ENCODE measurements around the gene ARL8B. TPM values are rescaled to one million over a fixed set of nuclear protein-coding genes. Genes with fewer than 3 reads are reported as not detected.

The ARL8B gene
- total RNA-seq, 2 experiments from 2014 or later = 33.9 to 38.9 TPM

DNA sequence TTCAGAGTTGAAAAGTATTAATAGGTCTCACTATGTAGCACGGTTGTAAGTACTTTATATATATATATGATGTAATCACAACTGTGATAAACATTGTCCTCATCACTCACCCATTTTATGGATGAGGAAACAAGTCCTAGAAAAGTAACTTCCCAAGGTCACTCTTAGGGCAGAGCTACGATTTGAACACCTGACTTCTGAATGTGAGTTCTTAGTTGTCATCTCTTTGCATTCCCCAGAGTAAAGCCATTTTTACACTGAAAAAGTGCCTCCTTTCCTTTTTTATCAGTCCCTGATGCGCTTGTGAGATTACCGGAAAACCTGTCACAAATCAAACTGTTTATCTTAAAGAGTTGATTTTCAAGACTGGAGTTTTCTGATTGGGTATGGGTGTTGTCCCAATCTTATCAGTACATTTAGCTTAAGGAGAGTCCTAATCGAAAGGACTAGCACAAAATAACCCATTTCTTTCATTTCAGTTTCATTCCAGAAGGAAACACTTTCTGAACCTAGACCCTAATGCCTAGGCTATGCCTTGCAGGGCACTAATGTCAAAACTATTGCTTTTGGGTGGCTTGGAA, 63.1 kb downstream of the ARL8B start:
- H3K4me3 Mint-ChIP-seq = no peak overlapping the region
- CTCF ChIA-PET = interaction anchor here (1.5 to 3.5 kb wide), 3 partner anchors 49 to 474 kb away, joined by 6 to 13 read pairs (median 6); no protein-coding TSS in a partner anchor
- intact Hi-C loops (cut with micrococcal nuclease) = no loop called here

DNA sequence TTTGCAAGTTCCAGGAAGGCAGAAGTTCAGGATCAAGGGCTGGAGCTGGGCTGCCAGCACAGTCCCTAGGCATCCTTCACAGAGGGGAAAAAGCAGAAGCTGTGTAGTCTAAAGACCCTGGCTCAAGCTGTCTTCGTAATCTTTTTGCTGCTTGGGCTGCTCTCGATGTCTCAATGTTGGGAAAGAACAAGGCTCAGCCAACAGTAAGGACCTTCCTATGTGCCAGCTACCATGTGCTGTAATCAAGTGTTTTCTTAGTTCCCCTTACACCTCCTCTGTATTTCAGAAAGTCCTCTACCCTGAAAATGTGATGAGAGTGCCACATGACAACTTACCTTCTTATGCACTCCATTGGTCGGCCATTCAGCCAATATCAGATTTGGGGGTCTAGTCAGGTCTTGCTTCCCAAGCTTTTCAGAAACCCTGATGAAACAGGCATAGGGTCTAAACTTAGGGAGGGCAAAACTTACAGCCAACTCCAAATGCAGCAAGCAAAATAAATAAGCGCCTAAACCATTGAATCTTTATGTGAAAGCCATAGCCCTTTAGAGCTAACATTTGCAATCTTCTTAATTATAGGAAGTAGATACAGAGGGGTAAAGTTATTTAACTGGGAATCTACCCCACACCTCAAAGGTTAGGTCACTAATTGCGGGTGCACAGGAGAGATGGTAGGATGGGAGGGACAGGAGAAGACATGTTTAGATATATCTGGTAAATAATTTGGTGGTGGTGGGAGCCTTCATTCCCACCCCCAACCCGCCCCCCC, 64.2 kb downstream of the ARL8B start:
- ATAC-seq (no peak), DNase-seq (no peak)
- no peaks in the 10 kb centered on the region for H3K27me3 Mint-ChIP-seq
- no peaks in the 10 kb centered on the region for H3K9me3 Mint-ChIP-seq
- ChIA-PET CTCF (interaction anchor here (1.0 to 3.5 kb wide), 6 partner anchors 25 to 475 kb away, joined by 3 to 13 read pairs (median 6); partner anchors contain the start of gene ARL8B), POLR2A (interaction anchor here (0.7 to 4.4 kb wide), 7 partner anchors 11 to 693 kb away, joined by 3 to 79 read pairs (median 4); partner anchors contain the start of gene ITPR1)
- peaks cover 30% of the 10 kb centered on the region for H3K36me3 Mint-ChIP-seq (ENCODE audit: low read depth)
- peak overlapping the region; percentile 29 for H3K27ac Mint-ChIP-seq
- H3K4me3 Mint-ChIP-seq = peak overlapping the region; percentile 100
- H3K4me1 Mint-ChIP-seq (ENCODE audit: low read depth) = peaks cover 15% of the 10 kb centered on the region
- TF ChIP-seq, protein P1, sequence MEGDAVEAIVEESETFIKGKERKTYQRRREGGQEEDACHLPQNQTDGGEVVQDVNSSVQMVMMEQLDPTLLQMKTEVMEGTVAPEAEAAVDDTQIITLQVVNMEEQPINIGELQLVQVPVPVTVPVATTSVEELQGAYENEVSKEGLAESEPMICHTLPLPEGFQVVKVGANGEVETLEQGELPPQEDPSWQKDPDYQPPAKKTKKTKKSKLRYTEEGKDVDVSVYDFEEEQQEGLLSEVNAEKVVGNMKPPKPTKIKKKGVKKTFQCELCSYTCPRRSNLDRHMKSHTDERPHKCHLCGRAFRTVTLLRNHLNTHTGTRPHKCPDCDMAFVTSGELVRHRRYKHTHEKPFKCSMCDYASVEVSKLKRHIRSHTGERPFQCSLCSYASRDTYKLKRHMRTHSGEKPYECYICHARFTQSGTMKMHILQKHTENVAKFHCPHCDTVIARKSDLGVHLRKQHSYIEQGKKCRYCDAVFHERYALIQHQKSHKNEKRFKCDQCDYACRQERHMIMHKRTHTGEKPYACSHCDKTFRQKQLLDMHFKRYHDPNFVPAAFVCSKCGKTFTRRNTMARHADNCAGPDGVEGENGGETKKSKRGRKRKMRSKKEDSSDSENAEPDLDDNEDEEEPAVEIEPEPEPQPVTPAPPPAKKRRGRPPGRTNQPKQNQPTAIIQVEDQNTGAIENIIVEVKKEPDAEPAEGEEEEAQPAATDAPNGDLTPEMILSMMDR (IDR thresholded peaks at IDR 0.05) = no peak
- intact Hi-C loops (cut with micrococcal nuclease) = no loop called here

More for the DNA sequence above, 63.1 kb downstream of the ARL8B start:
- ATAC-seq (no peak), DNase-seq (no peak)
- peaks cover 13% of the 10 kb centered on the region for H3K4me1 Mint-ChIP-seq (ENCODE audit: low read depth)
- H3K9me3 Mint-ChIP-seq = no peaks in the 10 kb centered on the region
- TF ChIP-seq, protein P1 (IDR thresholded peaks at IDR 0.05) = no peak
- H3K27me3 Mint-ChIP-seq = no peaks in the 10 kb centered on the region
- peaks cover 29% of the 10 kb centered on the region for H3K36me3 Mint-ChIP-seq (ENCODE audit: low read depth)
- POLR2A ChIA-PET = interaction anchor here (0.9 kb wide), 1 partner anchor 48 kb away, joined by 3 read pairs; no protein-coding TSS in a partner anchor
- H3K27ac Mint-ChIP-seq = no peak overlapping the region

GRCh38 chr3:5186858-5187155, 64.7 kb downstream of the ARL8B start:
- H3K4me1 Mint-ChIP-seq (ENCODE audit: low read depth) = peaks cover 17% of the 10 kb centered on the region
- H3K36me3 Mint-ChIP-seq (ENCODE audit: low read depth) = peaks cover 31% of the 10 kb centered on the region
- TF ChIP-seq, protein P1 (IDR thresholded peaks at IDR 0.05) = no peak
- ATAC-seq = no peak
- CTCF ChIA-PET = interaction anchor here (1.0 to 3.5 kb wide), 5 partner anchors 25 to 66 kb away, joined by 3 to 13 read pairs (median 6); partner anchors contain the start of gene ARL8B
- no peaks in the 10 kb centered on the region for H3K27me3 Mint-ChIP-seq
- intact Hi-C loops (cut with micrococcal nuclease) = no loop called here
- H3K4me3 Mint-ChIP-seq = peak overlapping the region; percentile 100
- no peak for DNase-seq
- H3K27ac Mint-ChIP-seq = peak overlapping the region; percentile 94
- POLR2A ChIA-PET = interaction anchor here (1.1 to 4.4 kb wide), 5 partner anchors 10 to 693 kb away, joined by 3 to 79 read pairs (median 5); partner anchors contain the start of gene ITPR1
- no peaks in the 10 kb centered on the region for H3K9me3 Mint-ChIP-seq

DNA sequence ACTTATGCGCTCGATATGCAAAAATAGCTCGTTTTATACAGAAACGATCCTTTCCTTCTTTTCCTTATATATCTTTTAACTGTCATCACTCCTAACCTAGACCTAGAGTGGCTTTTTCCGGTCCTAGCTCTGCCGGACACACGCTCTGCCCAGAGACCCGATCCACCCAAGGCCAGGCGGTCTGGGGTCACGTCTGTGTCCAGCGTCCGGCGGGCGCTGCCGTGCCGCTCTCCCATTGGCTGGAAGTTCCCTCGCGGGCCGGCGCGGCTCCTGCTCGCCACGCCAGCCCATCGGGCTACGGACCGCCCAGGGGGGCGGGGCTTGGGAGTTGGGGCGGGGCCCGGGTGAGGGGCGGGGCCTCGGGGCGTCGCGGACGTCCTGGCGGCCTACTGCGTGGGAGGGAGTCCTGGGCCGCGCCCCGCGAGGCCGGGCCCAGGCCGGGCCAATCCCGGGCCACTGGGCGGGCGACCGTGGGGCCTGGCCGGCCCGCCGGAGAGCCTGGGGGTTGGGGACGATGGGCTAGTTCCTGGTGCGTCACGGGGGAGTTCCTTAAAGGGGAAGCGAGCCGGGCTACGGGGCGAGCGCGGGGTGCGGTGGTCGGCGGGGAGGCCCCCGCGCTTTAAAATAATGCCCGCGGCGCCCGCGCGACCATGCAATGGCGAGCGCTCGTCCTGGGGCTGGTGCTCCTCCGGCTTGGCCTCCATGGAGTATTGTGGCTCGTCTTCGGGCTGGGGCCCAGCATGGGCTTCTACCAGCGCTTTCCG, 65.2 kb downstream of the ARL8B start, which contains the start of gene EDEM1:
TSS of gene EDEM1 (plus strand) at position 552 of the 764 bp plus-strand sequence. CDS start at position 651, 99 bp downstream.
- peaks cover 32% of the 10 kb centered on the region for H3K36me3 Mint-ChIP-seq (ENCODE audit: low read depth)
- H3K4me3 Mint-ChIP-seq = peak within 1 kb of the TSS; percentile 100
- intact Hi-C loops (cut with micrococcal nuclease) = no loop called here
- peak; percentile 93 for DNase-seq
- H3K27me3 Mint-ChIP-seq = no peaks in the 10 kb centered on the region
- ATAC-seq = peak; percentile 86
- ChIA-PET CTCF (interaction anchor here (1.0 to 3.5 kb wide), 4 partner anchors 26 to 65 kb away, joined by 3 to 13 read pairs (median 6); partner anchors contain the start of gene ARL8B), POLR2A (interaction anchor here (1.1 to 4.4 kb wide), 9 partner anchors 10 to 694 kb away, joined by 4 to 79 read pairs (median 9); partner anchors contain the start of genes ARL8B, BHLHE40 and ITPR1)
- TF ChIP-seq, protein P1 (IDR thresholded peaks at IDR 0.05) = no peak
- peak within 1 kb of the TSS; percentile 94 for H3K27ac Mint-ChIP-seq
- peaks cover 21% of the 10 kb centered on the region for H3K4me1 Mint-ChIP-seq (ENCODE audit: low read depth)
- H3K9me3 Mint-ChIP-seq = no peaks in the 10 kb centered on the region
